Stimulated activated CD4-positive, alpha-beta T cell treated with anti-CD3 and anti-CD28 coated beads, Interleukin-2, amount 100 ng/mL, for 4 hours (primary cell): ENCODE data around the gene WDR37.

Source experiments
- DNase-seq: peaks from one replicate; pipeline ENCODE4 v3.0.0-alpha.2; 2020; ENCODE audit warnings: low read depth

WDR37 gene

GRCh38 chr10:1169981-1170866, 114.0 kb downstream of the WDR37 start:
- no peak for DNase-seq

DNA sequence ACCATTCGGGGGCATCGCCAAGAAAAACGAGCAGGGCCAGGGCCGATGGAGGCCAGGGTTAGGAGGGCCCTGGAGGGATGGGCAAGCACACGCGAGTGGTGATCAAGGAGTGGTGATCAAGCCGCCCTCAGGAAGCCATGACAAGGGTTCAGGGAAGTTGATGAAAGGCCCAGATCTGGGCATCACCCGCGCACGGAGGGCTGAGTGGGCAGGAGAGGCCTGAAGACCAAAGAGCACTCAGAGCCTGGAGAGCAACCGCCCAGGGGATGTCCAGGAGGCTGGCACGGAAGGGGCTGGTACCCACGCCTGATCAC, 114.6 kb downstream of the WDR37 start:
- DNase-seq = no peak

- DNase-seq = no peak
Observed at GRCh38 chr10:1171182-1171581, 115.0 kb downstream of the WDR37 start.

DNA sequence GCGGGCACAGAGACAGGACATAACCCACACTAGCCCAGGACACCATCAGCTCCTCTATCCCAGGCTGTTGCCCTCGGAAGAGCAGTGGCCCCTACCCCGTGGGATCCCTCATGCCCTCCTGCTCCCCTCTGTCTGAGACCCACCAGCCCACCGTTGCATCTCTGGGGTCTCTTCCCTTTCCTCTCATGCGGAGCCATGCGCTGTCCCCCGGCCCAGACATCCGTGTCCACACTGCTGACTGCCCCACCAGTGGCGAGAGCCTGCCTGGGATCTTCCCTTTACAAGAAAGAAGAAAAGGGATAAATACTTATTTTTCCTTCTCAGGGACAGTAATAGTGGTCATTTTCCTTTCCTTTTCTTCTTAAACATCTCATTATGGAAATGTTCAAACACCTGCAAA, 115.4 kb downstream of the WDR37 start:
- DNase-seq = no peak

- DNase-seq = no peak
Observed at GRCh38 chr10:1172256-1172984, 116.2 kb downstream of the WDR37 start.

DNA sequence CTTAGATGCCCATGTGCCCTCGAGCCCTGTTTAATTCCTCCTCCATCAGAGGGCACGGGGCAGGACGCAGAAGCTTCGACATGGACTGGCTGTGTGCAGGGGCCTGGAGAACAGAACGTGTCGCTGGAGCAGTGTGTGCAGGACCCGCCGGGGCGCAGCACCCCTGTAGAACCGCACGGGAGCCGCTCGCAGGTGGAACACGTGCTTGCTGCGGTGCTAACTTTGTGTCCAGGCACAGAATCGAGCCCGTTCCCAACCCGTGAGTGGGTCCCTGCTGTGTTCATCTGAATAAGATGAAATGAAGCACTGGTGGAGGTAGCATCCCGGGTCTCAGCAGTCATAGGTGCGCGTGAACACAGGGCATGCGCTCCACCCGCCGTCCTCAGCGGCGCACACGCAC, 116.9 kb downstream of the WDR37 start:
- DNase-seq = no peak

DNA sequence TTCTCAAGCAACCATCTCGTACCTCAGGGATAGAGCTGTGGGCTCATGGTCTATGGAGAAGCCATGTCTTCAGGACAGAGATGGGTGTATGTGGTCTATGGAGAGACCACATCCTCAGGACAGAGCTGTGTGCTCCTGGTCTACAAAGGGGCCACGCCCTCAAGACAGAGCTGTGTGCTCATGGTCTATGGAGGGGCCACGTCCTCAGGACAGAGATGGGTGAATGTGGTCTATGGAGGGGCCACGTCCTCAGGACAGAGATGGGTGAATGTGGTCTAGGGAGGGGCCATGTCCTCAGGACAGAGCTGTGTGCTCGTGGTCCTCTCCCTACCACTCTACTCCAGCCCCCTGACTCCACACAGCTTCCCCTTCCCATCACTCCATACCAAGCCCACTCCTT, 117.8 kb downstream of the WDR37 start:
- DNase-seq = no peak

DNA sequence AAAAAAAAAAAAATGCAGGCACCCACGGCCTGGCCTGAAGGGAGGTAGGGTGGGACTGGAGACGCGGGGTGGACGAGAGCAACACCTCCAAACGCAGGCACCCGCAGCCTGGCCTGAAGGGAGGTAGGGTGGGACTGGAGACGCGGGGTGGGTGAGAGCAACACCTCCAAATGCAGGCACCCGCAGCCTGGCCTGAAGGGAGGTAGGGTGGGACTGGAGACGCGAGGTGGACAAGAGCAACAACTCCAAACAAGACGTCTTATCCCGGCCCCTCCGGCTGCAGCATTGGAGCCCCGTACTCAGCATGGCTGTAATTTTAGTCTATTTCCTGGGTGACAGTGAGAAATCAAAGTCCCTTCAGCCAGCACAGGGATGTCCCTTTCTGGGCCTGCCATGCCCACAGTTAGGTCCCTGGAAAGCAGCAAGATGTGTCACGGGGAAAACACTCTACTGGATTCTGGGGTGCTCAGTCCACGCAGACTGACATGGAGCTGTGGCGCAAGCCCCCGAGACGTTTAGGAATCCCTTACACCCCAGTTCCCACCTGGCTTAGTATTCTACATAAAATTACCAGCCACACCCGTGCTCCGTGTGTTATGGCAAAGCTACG, 119.9 kb downstream of the WDR37 start:
- DNase-seq = no peak

DNA sequence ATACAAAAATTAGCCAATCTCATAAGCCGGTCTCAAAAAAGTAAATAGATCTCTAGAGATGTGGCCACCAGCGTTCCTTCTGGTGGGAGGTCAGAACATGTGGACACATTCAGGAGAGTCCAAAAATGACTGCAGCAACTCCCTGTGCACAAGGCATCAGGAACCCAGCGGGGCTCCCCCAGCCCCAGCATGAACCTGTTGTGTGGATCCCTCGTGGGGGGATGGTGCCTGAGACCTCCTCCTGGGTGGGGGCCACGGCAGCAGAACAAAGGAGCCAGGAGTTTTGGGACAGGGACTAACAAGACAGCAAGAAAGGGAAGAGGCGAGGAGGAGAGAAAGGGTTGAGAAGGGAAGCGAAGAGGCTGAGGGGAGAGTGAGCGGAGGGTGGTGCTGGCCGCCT, 121.8 kb downstream of the WDR37 start:
- no peak for DNase-seq

DNA sequence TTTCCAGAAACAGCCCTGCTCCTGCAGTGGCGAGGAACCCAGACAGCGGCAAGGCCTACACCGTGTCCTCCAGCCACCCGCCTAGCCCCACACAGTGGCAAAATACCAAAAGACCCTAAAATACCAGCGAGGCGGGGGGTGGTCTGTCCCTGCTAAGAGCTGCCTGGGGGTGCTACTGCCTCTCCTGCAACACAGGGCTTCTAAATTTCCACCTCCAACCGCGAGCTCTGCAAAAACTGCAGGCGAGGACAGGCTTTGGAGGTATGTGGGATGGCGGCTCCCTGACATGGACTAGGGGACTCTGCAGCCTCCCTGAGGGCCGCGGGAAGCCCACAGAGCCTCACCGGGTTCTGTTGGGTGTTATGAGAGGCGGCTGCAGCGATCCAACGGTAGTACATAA, 122.3 kb downstream of the WDR37 start:
- DNase-seq = no peak

DNA sequence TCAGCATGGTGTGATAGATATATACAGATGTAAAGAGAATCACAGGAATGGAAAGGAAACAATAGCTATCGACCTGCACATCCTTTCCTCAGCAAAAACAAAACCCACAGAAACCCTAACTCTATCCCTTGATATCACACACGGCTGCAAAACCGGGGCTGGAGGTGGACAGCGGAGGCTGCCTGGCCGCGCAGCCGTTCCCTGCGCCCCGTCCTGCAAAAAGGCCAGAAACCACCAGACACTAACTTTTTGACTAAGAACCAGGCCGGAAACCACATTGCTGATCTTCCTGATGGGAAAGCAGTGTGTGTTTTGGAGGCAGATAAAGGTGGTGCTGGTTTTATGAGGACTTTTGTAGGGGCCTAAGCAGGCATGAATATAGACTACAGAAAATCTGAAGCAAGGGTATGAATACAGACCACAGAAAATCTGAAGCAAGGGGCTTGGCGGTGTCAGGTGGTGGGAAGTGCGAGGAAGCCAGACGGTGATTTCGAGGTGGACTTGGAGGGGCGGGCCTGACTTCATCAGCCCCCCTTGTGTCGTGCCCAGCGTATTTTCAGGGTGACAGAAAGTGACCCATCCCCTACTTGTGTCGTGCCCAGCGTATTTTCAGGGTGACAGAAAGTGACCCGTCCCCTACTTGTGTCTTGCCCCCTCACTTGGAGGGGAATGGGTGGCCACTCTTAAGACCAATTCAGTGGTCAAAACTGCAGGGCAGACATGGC, 123.3 kb downstream of the WDR37 start:
- DNase-seq = no peak

- DNase-seq = no peak
Observed at GRCh38 chr10:1180071-1180730, 124.0 kb downstream of the WDR37 start.

- DNase-seq = no peak
Observed at GRCh38 chr10:1180836-1181235, 124.7 kb downstream of the WDR37 start.
